Stimulated activated CD8-positive, alpha-beta memory T cell treated with anti-CD3 and anti-CD28 coated beads, Interleukin-4, amount 100 ng/mL, for 4 hours (primary cell): Measurements from ENCODE around the gene NPSR1.
"Not testable (repeated sequence)": the region's sequence is repeated elsewhere in the genome, so short reads cannot be mapped to it uniquely, and the experiment has no call there.

ENCODE experiments used
- DNase-seq, 2 donors: peaks; one replicate each; pipeline ENCODE4 v3.0.0-alpha.2; 2020; ENCODE audit warnings: low read depth in 2 of 2, low spot score in 1 of 2

NPSR1 gene

GRCh38 chr7:34867341-34867740 is 209.3 kb downstream of the NPSR1 start:
- DNase-seq = not testable (repeated sequence)

- not testable (repeated sequence) for DNase-seq
Measured at GRCh38 chr7:34868602-34869001, 210.6 kb downstream of the NPSR1 start.

- DNase-seq = no peak
Measured at GRCh38 chr7:34869057-34869456, 211.0 kb downstream of the NPSR1 start.

GRCh38 chr7:34870041-34870440 is 212.0 kb downstream of the NPSR1 start:
- not testable (repeated sequence) for DNase-seq

- not testable (repeated sequence) for DNase-seq
Measured at GRCh38 chr7:34874329-34874728, 216.3 kb downstream of the NPSR1 start.

GRCh38 chr7:34875481-34875880 is 217.5 kb downstream of the NPSR1 start:
- no peak for DNase-seq

- not testable (repeated sequence) for DNase-seq
Measured at GRCh38 chr7:34878944-34879735, 221.1 kb downstream of the NPSR1 start.

GRCh38 chr7:34879871-34880270 is 221.9 kb downstream of the NPSR1 start:
- DNase-seq = no peak

GRCh38 chr7:34883855-34884254 is 225.8 kb downstream of the NPSR1 start:
- DNase-seq = not testable (repeated sequence)

- DNase-seq = no peak
Measured at GRCh38 chr7:34886856-34887255, 228.8 kb downstream of the NPSR1 start.

- DNase-seq = no peak
Measured at GRCh38 chr7:34889951-34890350, 231.9 kb downstream of the NPSR1 start.

- no peak for DNase-seq
Measured at GRCh38 chr7:34895202-34895601, 237.2 kb downstream of the NPSR1 start.
